NCI-H2196 (cell line): ENCODE measurements around the gene EAF1.
"Not testable (repeated sequence)": the region's sequence is repeated elsewhere in the genome, so short reads cannot be mapped to it uniquely, and the experiment has no call there.

ENCODE experiments used
- DNase-seq: peaks from one replicate; lab custom pipeline; 2025; ENCODE audit not compliant: unreplicated experiment; lab: John Stamatoyannopoulos, UW

The EAF1 gene

GRCh38 chr3:15451216-15452113, 24.1 kb downstream of the EAF1 start:
- DNase-seq = no peak

- DNase-seq = no peak
Measured at GRCh38 chr3:15452156-15452555, 24.8 kb downstream of the EAF1 start.

GRCh38 chr3:15452961-15453360, 25.6 kb downstream of the EAF1 start:
- DNase-seq = no peak

- no peak for DNase-seq
Measured at GRCh38 chr3:15453501-15453900, 26.1 kb downstream of the EAF1 start.

GRCh38 chr3:15453991-15454625, 26.7 kb downstream of the EAF1 start:
- DNase-seq = no peak

- DNase-seq = no peak
Measured at GRCh38 chr3:15454965-15455364, 27.6 kb downstream of the EAF1 start.

- DNase-seq = no peak
Measured at GRCh38 chr3:15455756-15456155, 28.4 kb downstream of the EAF1 start.

GRCh38 chr3:15456321-15456720, 28.9 kb downstream of the EAF1 start:
- no peak for DNase-seq

- DNase-seq = not testable (repeated sequence)
Measured at GRCh38 chr3:15456915-15457314, 29.5 kb downstream of the EAF1 start.

GRCh38 chr3:15458212-15458780, 30.9 kb downstream of the EAF1 start:
- DNase-seq = no peak

- DNase-seq = no peak
Measured at GRCh38 chr3:15460891-15461531, 33.6 kb downstream of the EAF1 start.

GRCh38 chr3:15462451-15462850, 35.1 kb downstream of the EAF1 start:
- no peak for DNase-seq

- DNase-seq = no peak
Measured at GRCh38 chr3:15465876-15466585, 38.6 kb downstream of the EAF1 start.

GRCh38 chr3:15467227-15468181, 40.1 kb downstream of the EAF1 start:
- DNase-seq = no peak

GRCh38 chr3:15470261-15470660, 42.9 kb downstream of the EAF1 start:
- DNase-seq = no peak

GRCh38 chr3:15470849-15471248, 43.5 kb downstream of the EAF1 start:
- DNase-seq = no peak

GRCh38 chr3:15471861-15472260, 44.5 kb downstream of the EAF1 start:
- DNase-seq = no peak

- no peak for DNase-seq
Measured at GRCh38 chr3:15475161-15475560, 47.8 kb downstream of the EAF1 start.

- no peak for DNase-seq
Measured at GRCh38 chr3:15476378-15476777, 49.0 kb downstream of the EAF1 start.
